ENCODE data around the gene MYT1. TPM values are rescaled to one million over a fixed set of nuclear protein-coding genes. Genes with fewer than 3 reads are reported as not detected.
"Not testable (repeated sequence)": the region's sequence is repeated elsewhere in the genome, so short reads cannot be mapped to it uniquely, and the experiment has no call there.

The MYT1 gene
- total RNA-seq, 2 donors from 2014 or later: 0.16 TPM; not detected in 1

DNA sequence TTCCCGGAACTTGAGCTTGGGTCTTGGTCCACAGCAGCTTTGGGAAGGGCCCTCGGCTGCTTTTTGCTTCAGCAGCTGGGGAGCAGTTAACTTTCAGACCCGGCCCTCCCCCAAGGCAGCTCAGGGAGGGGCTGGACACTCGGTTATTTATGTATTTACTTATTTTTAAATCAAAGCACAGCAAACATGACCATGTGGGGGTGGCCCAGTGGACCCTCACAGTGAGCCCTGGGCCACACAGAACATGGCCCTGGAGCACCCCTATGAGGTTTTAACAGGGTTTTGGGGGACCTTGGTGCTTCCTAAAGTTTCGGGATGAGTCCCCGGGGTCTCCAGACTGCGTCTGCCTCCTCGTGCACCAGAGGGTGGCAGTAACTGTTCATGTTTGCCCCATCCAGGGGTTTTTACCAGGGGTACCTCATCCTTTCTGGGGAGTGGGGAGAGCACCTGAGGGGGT, 30.3 kb upstream of the MYT1 start:
- Mint-ChIP-seq H3K27me3 (peaks cover 5% of the 10 kb centered on the region), H3K27ac (no peak overlapping the region), H3K4me3 (no peak overlapping the region), H3K4me1 (no peaks in the 10 kb centered on the region), H3K9me3 (no peaks in the 10 kb centered on the region), H3K36me3 (ENCODE audit: low read depth) (no peaks in the 10 kb centered on the region)
- ATAC-seq (replicated peaks): no peak

DNA sequence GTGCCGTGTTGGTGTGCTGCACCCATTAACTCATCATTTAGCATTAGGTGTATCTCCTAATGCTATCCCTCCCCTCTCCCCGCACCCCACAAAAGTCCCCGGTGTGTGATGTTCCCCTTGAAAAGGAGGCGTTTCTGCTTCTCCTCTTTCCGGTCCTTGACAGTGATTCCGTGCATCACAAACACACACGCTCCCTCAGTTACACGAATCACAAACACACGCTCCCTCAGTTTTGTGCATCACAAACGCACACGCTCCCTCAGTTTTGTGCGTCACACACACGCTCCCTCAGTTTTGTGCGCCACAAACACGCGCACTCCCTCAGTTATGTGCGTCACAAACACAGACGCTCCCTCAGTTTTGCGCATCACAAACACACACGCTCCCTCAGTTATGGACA, 29.5 kb upstream of the MYT1 start:
- H3K4me1 Mint-ChIP-seq; H3K36me3 Mint-ChIP-seq (ENCODE audit: low read depth); H3K27me3 Mint-ChIP-seq: not testable (repeated sequence)

DNA sequence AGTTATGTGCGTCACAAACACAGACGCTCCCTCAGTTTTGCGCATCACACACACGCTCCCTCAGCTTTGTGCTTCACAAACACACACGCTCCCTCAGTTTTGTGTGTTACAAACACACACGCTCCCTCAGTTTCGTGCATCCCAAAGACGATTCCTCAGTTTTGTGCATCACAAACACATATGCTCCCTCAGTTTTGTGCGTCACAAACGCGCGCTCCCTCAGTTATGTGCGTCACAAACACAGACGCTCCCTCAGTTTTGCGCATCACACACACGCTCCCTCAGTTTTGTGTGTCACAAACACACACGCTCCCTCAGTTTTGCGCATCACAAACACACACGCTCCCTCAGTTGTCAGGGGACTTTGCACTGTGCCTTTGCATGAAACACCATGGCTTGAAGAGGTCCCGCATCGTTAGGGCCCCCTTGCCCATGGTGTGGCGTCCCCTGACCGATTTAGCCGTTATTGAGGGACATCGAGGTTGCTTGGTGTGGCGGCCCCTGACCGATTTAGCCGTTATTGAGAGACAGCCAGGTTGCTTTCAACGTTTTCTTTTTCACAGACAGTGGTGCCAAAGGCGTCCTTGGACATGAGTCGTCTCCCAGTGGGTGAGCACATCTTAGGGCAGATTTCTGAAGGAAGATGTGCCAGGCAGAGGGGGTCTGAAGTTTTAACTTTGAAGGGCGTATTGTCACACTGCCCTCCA, 28.1 kb upstream of the MYT1 start:
- ATAC-seq (replicated peaks): no peak
- H3K4me3 Mint-ChIP-seq: no peak overlapping the region
- no peak overlapping the region for H3K27ac Mint-ChIP-seq
- no peaks in the 10 kb centered on the region for H3K4me1 Mint-ChIP-seq
- H3K27me3 Mint-ChIP-seq: no peaks in the 10 kb centered on the region
- no peaks in the 10 kb centered on the region for H3K36me3 Mint-ChIP-seq (ENCODE audit: low read depth)
- H3K9me3 Mint-ChIP-seq: no peaks in the 10 kb centered on the region

More for the DNA sequence above, 29.5 kb upstream of the MYT1 start:
- not testable (repeated sequence) for H3K9me3 Mint-ChIP-seq; H3K4me3 Mint-ChIP-seq; ATAC-seq (replicated peaks); H3K27ac Mint-ChIP-seq

DNA sequence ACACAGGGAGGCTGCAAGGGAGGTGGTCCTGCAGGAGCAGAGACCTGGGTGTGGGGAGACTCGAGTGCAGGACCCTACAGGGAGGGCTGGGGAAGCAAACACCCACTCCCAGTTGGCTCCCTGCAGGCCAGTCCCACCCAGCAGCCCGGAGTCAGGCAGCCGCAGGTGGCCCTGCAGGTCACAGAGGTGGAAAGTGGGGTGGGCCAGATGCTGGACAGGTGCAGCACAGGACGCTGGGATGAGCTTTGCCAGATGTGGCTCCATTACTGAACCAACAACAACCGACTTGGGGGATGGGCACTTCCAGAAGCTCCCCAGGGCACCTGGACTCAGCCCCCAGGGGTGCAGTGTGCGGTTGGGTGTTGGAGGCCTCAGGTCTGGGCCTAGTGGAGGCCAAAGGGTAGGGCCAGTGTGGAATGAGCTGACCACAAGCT, 26.6 kb upstream of the MYT1 start:
- Mint-ChIP-seq H3K9me3 (no peaks in the 10 kb centered on the region), H3K36me3 (ENCODE audit: low read depth) (no peaks in the 10 kb centered on the region)
- no peak for ATAC-seq (replicated peaks)

DNA sequence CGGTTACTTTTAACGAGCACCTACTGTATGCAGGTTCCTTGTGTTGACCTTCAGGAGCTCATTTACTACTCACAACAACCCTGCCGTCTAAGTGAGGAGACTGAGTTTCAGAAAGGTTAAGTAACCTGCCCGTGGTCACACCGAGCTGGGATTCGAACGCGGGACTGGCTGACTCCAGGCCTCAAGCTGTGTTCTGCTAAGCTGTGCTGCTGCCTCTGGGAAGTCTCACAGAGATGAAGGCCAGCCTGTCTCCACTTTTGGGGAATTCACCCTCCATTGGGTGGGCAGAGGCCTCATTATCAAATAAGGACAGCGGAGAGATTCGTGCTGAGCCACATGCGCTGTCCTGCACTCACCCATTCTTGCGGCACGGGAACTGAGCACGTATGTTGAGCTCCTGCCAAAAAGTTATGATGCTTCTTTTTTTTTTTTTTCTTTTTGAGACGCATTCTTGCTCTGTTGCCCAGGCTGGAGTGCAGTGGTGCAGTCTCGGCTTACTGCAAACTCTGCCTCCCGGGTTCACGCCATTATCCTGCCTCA, 25.9 kb upstream of the MYT1 start:
- Mint-ChIP-seq H3K27me3 (peaks cover 4% of the 10 kb centered on the region), H3K9me3 (no peaks in the 10 kb centered on the region), H3K27ac (no peak overlapping the region), H3K36me3 (ENCODE audit: low read depth) (no peaks in the 10 kb centered on the region), H3K4me3 (no peak overlapping the region), H3K4me1 (no peaks in the 10 kb centered on the region)
- ATAC-seq (replicated peaks): no peak

More for the DNA sequence above, 26.6 kb upstream of the MYT1 start:
- H3K4me3 Mint-ChIP-seq: no peak overlapping the region
- no peaks in the 10 kb centered on the region for H3K4me1 Mint-ChIP-seq
- H3K27me3 Mint-ChIP-seq: peaks cover 4% of the 10 kb centered on the region
- no peak overlapping the region for H3K27ac Mint-ChIP-seq

DNA sequence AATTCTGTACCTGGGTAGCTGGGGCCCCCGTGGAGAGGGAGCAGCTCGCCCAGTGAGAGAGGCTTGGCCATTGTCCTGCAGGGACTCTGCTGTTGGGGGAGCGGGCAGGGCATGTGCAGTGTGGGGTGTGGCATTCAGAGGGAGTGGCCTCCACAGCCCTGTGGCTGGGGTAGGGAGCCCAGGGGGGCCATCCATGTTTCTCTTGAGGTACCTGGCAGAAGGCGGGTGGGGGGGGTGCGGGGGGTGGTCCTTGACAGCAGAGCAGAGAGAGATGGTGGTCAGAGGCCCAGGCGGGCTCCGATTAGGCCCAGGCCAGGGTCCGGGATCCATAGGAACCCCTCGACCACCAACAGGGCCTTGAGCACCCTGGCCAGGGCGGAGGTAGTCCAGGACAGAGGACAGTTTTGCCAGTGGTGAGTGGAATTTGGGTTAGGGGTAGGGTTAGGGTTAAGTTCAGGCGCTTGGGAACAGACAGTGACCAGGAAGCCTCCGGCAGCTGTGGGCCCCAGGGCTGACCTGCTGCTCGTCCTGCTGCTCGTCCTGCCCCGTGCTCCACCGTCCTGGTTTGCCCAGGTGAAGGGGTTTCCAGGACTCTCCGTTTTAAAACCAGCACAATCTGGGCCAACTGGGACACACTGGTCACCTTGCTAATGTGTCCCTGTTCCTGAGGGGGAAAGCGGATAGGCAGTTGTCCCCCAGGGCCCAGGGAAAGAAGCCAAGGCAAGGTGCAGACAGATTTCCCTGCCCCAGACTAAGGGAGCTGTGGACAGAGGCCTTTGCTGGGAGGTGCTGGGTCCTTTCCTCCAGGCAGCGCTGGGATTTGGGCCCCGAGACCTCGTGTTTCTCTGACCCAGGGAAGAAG, 24.8 kb upstream of the MYT1 start:
- no peaks in the 10 kb centered on the region for H3K4me1 Mint-ChIP-seq
- H3K36me3 Mint-ChIP-seq (ENCODE audit: low read depth): no peaks in the 10 kb centered on the region
- no peak overlapping the region for H3K27ac Mint-ChIP-seq
- no peak overlapping the region for H3K4me3 Mint-ChIP-seq
- no peak for ATAC-seq (replicated peaks)
- peaks cover 3% of the 10 kb centered on the region for H3K9me3 Mint-ChIP-seq
- peaks cover 4% of the 10 kb centered on the region for H3K27me3 Mint-ChIP-seq

DNA sequence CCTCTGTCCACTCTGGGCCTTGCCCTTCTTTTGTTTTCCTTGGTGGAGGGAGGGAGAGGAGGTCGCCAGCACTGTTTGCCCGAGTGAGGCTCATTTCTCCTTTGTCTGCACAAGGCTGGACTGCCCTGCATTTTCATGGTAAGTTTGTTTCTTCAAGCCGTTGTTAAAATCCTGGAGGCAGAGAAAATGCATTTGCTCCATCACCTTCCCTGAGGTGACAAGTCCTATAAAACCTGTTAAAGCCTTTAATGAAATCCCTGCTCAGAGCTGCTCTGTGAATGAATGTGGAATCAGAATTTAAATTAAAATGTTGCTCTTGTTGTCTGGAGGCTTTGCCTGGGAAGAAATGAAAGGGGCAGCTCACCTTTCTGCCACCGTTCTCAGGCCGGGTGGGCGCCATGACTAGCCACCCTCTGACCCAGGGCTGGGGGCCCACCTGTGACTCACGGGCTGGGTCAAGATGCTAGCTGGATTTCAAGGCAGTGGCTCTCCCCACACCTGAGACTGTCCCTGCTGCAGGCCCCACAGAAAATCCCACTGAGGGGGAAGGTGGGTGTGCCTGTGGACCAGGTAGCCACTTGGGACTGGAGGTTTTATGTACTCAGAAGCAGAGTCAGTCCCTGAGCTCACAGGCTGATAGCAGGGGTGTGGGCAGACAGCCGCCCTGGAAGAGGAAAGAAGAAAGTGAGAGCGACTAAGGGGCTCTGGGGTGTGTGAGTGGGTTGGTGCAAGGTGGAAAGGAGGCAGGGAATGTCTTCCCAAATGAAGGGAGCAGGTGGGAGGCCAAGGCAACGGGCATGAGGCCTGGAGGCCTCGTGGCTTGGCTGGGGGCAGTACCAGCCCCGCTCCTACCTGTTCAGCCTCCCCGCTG, 24.0 kb upstream of the MYT1 start:
- peaks cover 11% of the 10 kb centered on the region for H3K9me3 Mint-ChIP-seq
- H3K4me3 Mint-ChIP-seq: no peak overlapping the region
- no peaks in the 10 kb centered on the region for H3K4me1 Mint-ChIP-seq
- H3K27me3 Mint-ChIP-seq: peaks cover 4% of the 10 kb centered on the region
- ATAC-seq (replicated peaks): no peak
- no peak overlapping the region for H3K27ac Mint-ChIP-seq
- H3K36me3 Mint-ChIP-seq (ENCODE audit: low read depth): no peaks in the 10 kb centered on the region

DNA sequence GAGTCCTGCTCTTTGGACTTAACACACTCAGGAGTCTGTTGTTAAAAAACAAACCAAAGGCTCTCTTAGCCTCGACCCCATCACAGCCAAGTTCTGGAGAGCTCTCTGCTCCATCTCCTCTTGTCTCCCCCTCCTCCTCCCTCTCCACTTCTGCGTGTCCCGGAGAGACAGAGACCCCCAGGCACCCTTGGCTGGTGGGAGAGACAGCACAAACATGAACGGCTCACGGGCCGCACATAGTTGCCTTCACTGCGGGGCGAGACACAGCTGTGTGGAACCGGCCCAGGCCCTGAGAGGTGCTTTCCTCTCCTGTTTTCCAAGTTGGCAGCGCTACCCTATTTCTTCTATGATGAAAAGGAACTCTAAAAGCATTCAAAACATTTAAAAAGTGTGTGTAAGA, 23.3 kb upstream of the MYT1 start:
- no peak overlapping the region for H3K4me3 Mint-ChIP-seq
- peaks cover 4% of the 10 kb centered on the region for H3K27me3 Mint-ChIP-seq
- no peak for ATAC-seq (replicated peaks)
- H3K4me1 Mint-ChIP-seq: no peaks in the 10 kb centered on the region
- no peaks in the 10 kb centered on the region for H3K36me3 Mint-ChIP-seq (ENCODE audit: low read depth)
- H3K9me3 Mint-ChIP-seq: peaks cover 11% of the 10 kb centered on the region
- H3K27ac Mint-ChIP-seq: no peak overlapping the region

DNA sequence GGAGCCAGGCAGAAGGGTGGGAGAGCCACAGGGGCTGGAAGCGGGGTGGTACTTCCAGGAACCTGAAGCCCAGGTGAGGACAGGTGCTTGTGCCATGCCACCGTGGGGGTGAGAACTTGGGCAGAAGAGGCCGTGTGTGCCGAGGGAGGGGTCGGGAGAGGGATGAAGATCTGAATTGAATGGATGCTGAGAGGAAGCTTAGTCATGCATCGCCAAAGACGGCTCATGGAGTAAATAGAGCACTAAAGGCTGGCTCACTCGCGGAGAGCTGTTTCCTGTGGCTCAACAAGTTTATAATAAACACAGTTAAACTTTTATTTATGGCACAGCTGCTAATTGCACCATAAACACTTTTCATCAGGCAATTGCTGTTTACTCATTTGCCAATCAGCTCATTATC, 21.7 kb upstream of the MYT1 start:
- no peak for ATAC-seq (replicated peaks)
- Mint-ChIP-seq H3K4me3 (no peak overlapping the region), H3K27me3 (peaks cover 4% of the 10 kb centered on the region), H3K36me3 (ENCODE audit: low read depth) (no peaks in the 10 kb centered on the region), H3K4me1 (no peaks in the 10 kb centered on the region), H3K9me3 (peaks cover 11% of the 10 kb centered on the region), H3K27ac (no peak overlapping the region)

DNA sequence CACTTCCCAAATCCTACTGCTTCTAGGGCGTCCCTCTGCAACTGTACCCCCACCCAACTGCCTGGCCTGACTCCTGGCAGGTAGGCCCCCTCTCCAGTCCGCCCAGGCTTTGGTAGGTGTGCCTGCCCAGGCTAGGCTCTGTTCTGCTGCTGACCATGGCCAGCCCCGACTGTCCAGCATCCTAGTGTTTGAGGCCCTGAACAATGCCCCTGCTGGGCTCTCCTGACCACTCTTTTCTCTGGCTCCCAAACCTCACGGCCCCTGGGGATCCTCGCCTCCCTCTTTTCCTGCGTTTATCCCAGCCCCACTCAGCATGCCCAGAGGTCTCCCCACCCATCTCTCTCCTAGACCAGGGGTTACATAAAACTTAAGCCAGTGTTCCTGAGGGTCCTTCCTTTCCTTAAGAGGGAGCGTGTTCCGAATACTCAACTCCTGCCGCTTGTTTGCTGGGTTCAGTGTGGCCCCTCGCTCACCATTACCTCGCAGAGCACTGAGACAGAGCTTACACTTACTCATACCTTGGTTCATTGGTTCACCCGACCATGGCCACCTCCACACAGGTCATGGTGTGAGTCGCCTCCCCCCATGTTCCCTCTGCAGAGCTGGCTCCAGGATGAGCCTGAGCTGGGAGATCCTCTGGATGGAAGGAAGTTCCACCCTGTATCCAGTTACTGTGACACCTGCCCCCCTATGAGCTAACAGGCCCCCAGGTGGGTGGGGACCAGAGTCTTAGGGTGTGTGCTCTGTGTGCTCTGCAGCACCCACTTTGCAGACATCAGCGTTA, 21.0 kb upstream of the MYT1 start:
- Mint-ChIP-seq H3K4me3 (no peak overlapping the region), H3K36me3 (ENCODE audit: low read depth) (no peaks in the 10 kb centered on the region), H3K9me3 (peaks cover 11% of the 10 kb centered on the region), H3K27ac (no peak overlapping the region), H3K4me1 (no peaks in the 10 kb centered on the region), H3K27me3 (peaks cover 4% of the 10 kb centered on the region)
- ATAC-seq (replicated peaks): no peak

DNA sequence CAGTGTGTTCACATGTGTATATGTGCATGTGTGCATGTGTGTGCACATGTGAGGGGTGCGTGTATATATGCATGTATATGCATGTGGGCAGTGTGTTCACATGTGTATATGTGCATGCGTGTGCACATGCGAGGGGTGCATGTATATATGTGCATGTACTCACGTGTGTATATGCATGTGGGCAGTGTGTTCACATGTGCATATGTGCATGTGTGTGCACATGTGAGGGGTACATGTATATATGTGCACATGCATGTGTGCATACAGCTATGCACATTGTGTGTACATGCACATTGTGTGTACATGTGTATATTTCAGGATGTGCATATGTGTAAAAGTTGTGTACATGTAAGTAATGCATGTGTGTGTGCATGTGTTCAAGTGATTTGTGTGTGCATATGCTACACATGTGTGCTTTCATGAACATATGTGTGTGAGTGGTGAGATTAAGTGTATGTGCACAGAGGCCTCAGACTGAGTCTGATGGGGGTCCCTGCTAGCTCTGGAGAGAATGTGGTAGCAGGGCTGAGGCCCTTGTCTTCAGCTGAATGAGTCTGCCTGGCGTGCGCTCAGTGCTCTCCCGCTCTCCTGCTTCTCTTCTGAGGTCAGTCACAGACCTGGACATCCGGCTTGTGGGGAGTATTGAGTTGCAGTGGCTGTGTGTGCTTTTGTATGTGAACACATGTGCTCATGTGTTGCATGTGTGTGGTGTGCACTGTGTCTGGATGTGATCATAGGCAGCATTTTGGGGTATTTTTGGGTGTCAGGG, 19.9 kb upstream of the MYT1 start:
- Mint-ChIP-seq H3K27me3 (peaks cover 4% of the 10 kb centered on the region), H3K9me3 (peaks cover 11% of the 10 kb centered on the region), H3K4me1 (no peaks in the 10 kb centered on the region), H3K36me3 (ENCODE audit: low read depth) (no peaks in the 10 kb centered on the region), H3K27ac (no peak overlapping the region), H3K4me3 (no peak overlapping the region)
- ATAC-seq (replicated peaks): no peak

DNA sequence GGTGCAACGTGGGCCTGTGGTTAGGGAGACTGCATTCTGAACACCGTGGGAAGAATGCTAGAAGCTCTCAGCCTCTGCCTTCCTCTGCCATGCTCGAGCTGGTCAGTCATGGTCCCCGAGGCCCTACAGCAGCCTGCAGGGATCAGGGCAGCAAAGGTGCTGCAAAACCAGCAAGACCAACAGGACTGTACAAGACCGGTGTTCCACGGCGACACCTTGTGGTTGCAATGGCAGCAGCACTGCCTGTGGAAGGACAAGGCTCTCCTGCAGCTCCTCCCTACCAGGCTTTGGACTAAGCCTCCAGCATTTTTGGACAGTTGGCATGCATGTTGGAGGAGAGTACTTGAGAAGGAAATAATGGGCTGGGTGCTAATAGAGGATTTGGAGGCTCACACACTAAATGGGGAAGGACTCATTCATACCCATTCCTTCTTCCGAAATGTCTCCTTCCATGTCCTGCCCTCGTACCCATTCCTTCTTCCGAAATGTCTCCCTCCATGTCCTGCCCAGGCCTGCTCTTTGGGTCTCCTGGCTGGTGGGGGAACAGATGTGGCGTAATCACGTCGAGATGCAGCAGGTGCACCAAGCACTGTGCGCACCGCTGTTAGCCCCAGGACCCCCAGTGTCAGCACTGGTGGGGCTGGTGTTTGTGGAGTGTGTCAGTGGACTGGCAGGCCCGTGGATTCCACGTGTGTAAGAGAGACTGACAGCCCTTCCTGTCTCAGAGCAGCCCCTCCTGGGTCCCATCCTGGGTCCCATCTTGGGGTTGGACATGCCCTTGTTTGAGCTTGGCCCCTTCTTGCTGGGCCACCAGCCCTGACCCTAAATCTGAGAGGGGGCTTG, 18.6 kb upstream of the MYT1 start:
- H3K27me3 Mint-ChIP-seq: peaks cover 4% of the 10 kb centered on the region
- H3K4me1 Mint-ChIP-seq: no peaks in the 10 kb centered on the region
- no peaks in the 10 kb centered on the region for H3K36me3 Mint-ChIP-seq (ENCODE audit: low read depth)
- H3K4me3 Mint-ChIP-seq: no peak overlapping the region
- H3K27ac Mint-ChIP-seq: no peak overlapping the region
- ATAC-seq (replicated peaks): no peak
- peaks cover 11% of the 10 kb centered on the region for H3K9me3 Mint-ChIP-seq
